HCT116 (cell line): ENCODE measurements around the gene SUGCT. TPM values are rescaled to one million over a fixed set of nuclear protein-coding genes. Genes with fewer than 3 reads are reported as not detected.

Experiments
- ATAC-seq: fragments of 200-7000 bp; cut with Tn5 transposase; 2 replicates; pipeline ENCODE4 v1.9.1; 2020; ENCODE audit warnings: mild to moderate bottlenecking, moderate library complexity
- BruUV-seq: library from RNA; stranded (reverse); fragments of 400-500 nt; replicated peaks from 2 replicates; lab custom pipeline; 2021; lab: Mats Ljungman, UMichigan
- CTCF ChIA-PET: fragments of 300-600 bp; sonication (Branson Sonifier 250); formaldehyde crosslinking; loops from one replicate; lab custom pipeline; 2021; ENCODE audit warnings: antibody characterized with exemption; lab: Charles Lee
- POLR2A ChIA-PET: fragments of 300-600, 350-600 bp; sonication (Branson Sonifier 250); formaldehyde crosslinking; loops from one replicate; lab custom pipeline; 2021; ENCODE audit warnings: antibody characterized with exemption; lab: Charles Lee
- RAD21 ChIA-PET, 2 experiments: fragments of 300-600 bp; sonication (Branson Sonifier 250); formaldehyde crosslinking; loops; one replicate each; lab custom pipeline; 2023; ENCODE audit warnings: low total read pairs in 2 of 2; ENCODE audit not compliant: uncharacterized antibody in 2 of 2, unreplicated experiment in 2 of 2, low non-redundant PET in 1 of 2; lab: Charles Lee
- DNase-seq: peaks from one replicate; pipeline ENCODE4 v3.0.0-alpha.2; 2010; ENCODE audit warnings: low read depth, low spot score
- H2AFZ ChIP-seq: fragments of 200-600 bp; shearing (Covaris generic), sonication (generic); 2 replicates; pipeline ENCODE4 v1.6.1; 2017; ENCODE audit warnings: low read depth, mixed run types, mixed read lengths, antibody characterized with exemption, low read length; ENCODE audit not compliant: poor library complexity, severe bottlenecking
- H3K27ac ChIP-seq: 2 replicates; pipeline ENCODE4 v1.5.1; 2012; ENCODE audit warnings: low read depth, low read length
- H3K27me3 ChIP-seq: fragments of 200-600 bp; sonication (generic); 2 replicates; pipeline ENCODE4 v1.6.1; 2016; ENCODE audit warnings: mixed run types, low read length, mixed read lengths; ENCODE audit not compliant: insufficient read depth
- H3K36me3 ChIP-seq, 2 experiments: fragments of 200-500 bp in 1 of 2; fragments of 200-600 bp in 1 of 2; sonication (Bioruptor generic) in 1 of 2; sonication (generic) in 1 of 2; 2 replicates each; pipeline versions ENCODE4 v1.5.1 to v1.6.1; 2014 to 2016; ENCODE audit warnings: low read length in 2 of 2, inconsistent platforms in 1 of 2, mixed read lengths in 1 of 2, mixed run types in 1 of 2; ENCODE audit not compliant: insufficient read depth in 2 of 2, control insufficient read depth in 1 of 2
- H3K4me1 ChIP-seq, 2 experiments: fragments of 200-600 bp in 1 of 2; sonication (generic) in 1 of 2; 2 replicates each; pipeline versions ENCODE4 v1.5.1 to v1.6.1; 2012 to 2017; ENCODE audit warnings: low read length in 2 of 2, inconsistent platforms in 1 of 2, mild to moderate bottlenecking in 1 of 2, mixed read lengths in 1 of 2, mixed run types in 1 of 2, moderate library complexity in 1 of 2; ENCODE audit not compliant: insufficient read depth in 2 of 2, control insufficient read depth in 1 of 2
- H3K4me2 ChIP-seq: fragments of 200-600 bp; sonication (generic); 2 replicates; pipeline ENCODE4 v1.6.1; 2017; ENCODE audit warnings: mixed run types, low read length, mixed read lengths
- H3K4me3 ChIP-seq, 2 experiments: fragments of 200-600 bp in 1 of 2; sonication (generic) in 1 of 2; replicated peaks in 1 of 2; 2 replicates each; pipeline ENCODE4 v1.5.1; 2011 to 2016; ENCODE audit warnings: low read length in 2 of 2, control low read depth in 1 of 2, low read depth in 1 of 2, mild to moderate bottlenecking in 1 of 2, mixed read lengths in 1 of 2, mixed run types in 1 of 2
- H3K79me2 ChIP-seq: fragments of 200-600 bp; sonication (generic); 2 replicates; pipeline ENCODE4 v1.6.1; 2017; ENCODE audit warnings: mild to moderate bottlenecking, mixed run types, low read length, moderate library complexity, mixed read lengths; ENCODE audit not compliant: insufficient read depth
- H3K9ac ChIP-seq: fragments of 200-600 bp; sonication (generic); 2 replicates; pipeline ENCODE4 v1.6.1; 2016; ENCODE audit warnings: low read length, mixed read lengths
- H3K9me2 ChIP-seq: fragments of 200-600 bp; sonication (generic), shearing (Covaris generic); 2 replicates; pipeline ENCODE4 v1.6.1; 2017; ENCODE audit warnings: mixed run types, mild to moderate bottlenecking, moderate library complexity; ENCODE audit not compliant: insufficient read depth
- H3K9me3 ChIP-seq, 2 experiments: fragments of 200-500 bp in 1 of 2; fragments of 200-600 bp in 1 of 2; sonication (Bioruptor generic) in 1 of 2; sonication (generic) in 1 of 2; 2 replicates each; pipeline ENCODE4 v1.6.1; 2014 to 2017; ENCODE audit warnings: low read length in 2 of 2, mixed read lengths in 2 of 2, inconsistent platforms in 1 of 2, low read depth in 1 of 2, mild to moderate bottlenecking in 1 of 2, mixed run types in 1 of 2, moderate library complexity in 1 of 2; ENCODE audit not compliant: control insufficient read depth in 1 of 2, insufficient read depth in 1 of 2
- H4K20me1 ChIP-seq: fragments of 200-600 bp; sonication (generic), shearing (Covaris generic); 2 replicates; pipeline ENCODE4 v1.6.1; 2017; ENCODE audit warnings: mixed run types, mild to moderate bottlenecking, moderate library complexity; ENCODE audit not compliant: insufficient read depth
- CBX3 ChIP-seq: IDR thresholded peaks from 2 replicates; pipeline ENCODE4 v1.6.1; 2012; ENCODE audit warnings: low read depth
- CEBPB ChIP-seq: IDR thresholded peaks from 2 replicates; pipeline ENCODE4 v1.6.1; 2012; ENCODE audit warnings: low read depth
- EZH2 ChIP-seq: fragments of 200-600 bp; sonication (generic); IDR thresholded peaks from 2 replicates; pipeline ENCODE4 v1.6.1; 2017; ENCODE audit warnings: antibody characterized with exemption, mixed run types
- EZH2phosphoT487 ChIP-seq: fragments of 200-600 bp; IDR thresholded peaks from 2 replicates; pipeline ENCODE4 v1.6.1; 2018; ENCODE audit warnings: antibody characterized with exemption, borderline replicate concordance
- FOSL1 ChIP-seq: IDR thresholded peaks from 2 replicates; pipeline ENCODE4 v1.6.1; 2012; ENCODE audit warnings: low read depth
- JUND ChIP-seq: IDR thresholded peaks from 2 replicates; pipeline ENCODE4 v1.6.1; 2012
- POLR2A ChIP-seq: IDR thresholded peaks from 2 replicates; pipeline ENCODE4 v1.7.0; 2011; ENCODE audit warnings: borderline replicate concordance; ENCODE audit not compliant: insufficient read depth, insufficient read length; ENCODE audit errors: extremely low read depth
- POLR2AphosphoS5 ChIP-seq: IDR thresholded peaks from 2 replicates; pipeline ENCODE4 v1.6.1; 2011; ENCODE audit warnings: mild to moderate bottlenecking, low read depth, low read length, moderate library complexity
- RAD21 ChIP-seq: IDR thresholded peaks from 2 replicates; pipeline ENCODE4 v1.6.1; 2012; ENCODE audit warnings: low read depth, mild to moderate bottlenecking
- SIN3A ChIP-seq: IDR thresholded peaks from 2 replicates; pipeline ENCODE4 v1.6.1; 2012; ENCODE audit warnings: low read depth
- SP1 ChIP-seq: IDR thresholded peaks from 2 replicates; pipeline ENCODE4 v1.6.1; 2012; ENCODE audit warnings: low read depth
- SRF ChIP-seq: IDR thresholded peaks from 2 replicates; pipeline ENCODE4 v1.6.1; 2012; ENCODE audit warnings: low read depth
- TCF7L2 ChIP-seq: IDR thresholded peaks from 2 replicates; pipeline ENCODE4 v1.7.0; 2011; ENCODE audit warnings: borderline replicate concordance, inconsistent platforms; ENCODE audit not compliant: insufficient read depth, insufficient read length; ENCODE audit errors: extremely low read depth
- ZFX ChIP-seq: fragments of 450-650 bp; IDR thresholded peaks from 2 replicates; pipeline ENCODE4 v1.6.1; 2017
- ZNF274 ChIP-seq: fragments of 200-500 bp; sonication (Bioruptor generic); IDR thresholded peaks from 2 replicates; pipeline ENCODE4 v1.6.1; 2014; ENCODE audit warnings: mild to moderate bottlenecking, low read depth, low read length, inconsistent platforms
- intact Hi-C: fragments of 100-400 bp; cut with micrococcal nuclease; formaldehyde crosslinking; loops from 2 replicates; pipeline ENCODE4 v1.10.0; 2022
- total RNA-seq: library from RNA; stranded (reverse); gene quantifications from one replicate; pipeline ENCODE4 v1.2.1, GENCODE V29; 2021; ENCODE audit not compliant: unreplicated experiment
- TF ChIP-seq, protein P1 (sequence below): IDR thresholded peaks from 2 replicates; pipeline ENCODE4 v1.6.1; 2012
- TF ChIP-seq, protein P2 (sequence below): IDR thresholded peaks from 2 replicates; pipeline ENCODE4 v1.6.1; 2011; ENCODE audit warnings: mild to moderate bottlenecking, low read length, moderate library complexity; ENCODE audit not compliant: insufficient replicate concordance; ENCODE audit errors: extremely low read depth
- TF ChIP-seq, protein P3 (sequence below), 3 experiments: fragments of 200-600 bp in 1 of 3; sonication (generic) in 1 of 3; IDR thresholded peaks in 2 of 3; conservative IDR thresholded peaks in 1 of 3; 2 replicates each; pipeline ENCODE4 v1.5.1; 2012 to 2017; ENCODE audit warnings: low read depth in 2 of 3, low read length in 2 of 3, antibody characterized with exemption in 1 of 3, borderline replicate concordance in 1 of 3, control low read depth in 1 of 3, mild to moderate bottlenecking in 1 of 3, mixed read lengths in 1 of 3, mixed run types in 1 of 3, moderate library complexity in 1 of 3; ENCODE audit not compliant: insufficient read depth in 1 of 3

Gene SUGCT
- total RNA-seq, 1 experiment from 2014 or later, result 4.4 TPM

DNA sequence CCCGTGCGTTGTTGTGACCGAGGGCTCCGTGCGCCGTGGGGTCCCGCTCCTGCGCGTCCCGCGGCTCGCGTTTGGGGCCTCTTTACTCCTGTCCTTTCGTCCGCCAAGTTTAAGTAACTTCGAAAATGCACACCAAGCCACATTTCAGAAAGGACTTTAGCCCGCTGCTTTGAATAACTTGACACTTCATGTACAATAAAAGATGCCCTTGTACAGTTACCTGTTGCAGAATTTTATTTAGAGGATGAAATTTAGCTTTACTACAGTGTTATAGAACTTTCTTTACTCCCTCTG lies 459 bp downstream of the SUGCT start:
- Histone ChIP-seq H3K79me2 (peaks cover 43% of the 10 kb centered on the region), H3K36me3 (no peaks in the 10 kb centered on the region), H2AFZ (no peak overlapping the region), H3K9me3 (no peaks in the 10 kb centered on the region), H3K27me3 (no peaks in the 10 kb centered on the region), H3K9me2 (no peaks in the 10 kb centered on the region)
- ChIA-PET RAD21 (no interaction called here), POLR2A (interaction anchor here (0.8 kb wide), 1 partner anchor 185 kb away, joined by 3 read pairs; the partner anchor contains the start of gene CDK13)
- BruUV-seq, result TSS peak; percentile 51
- no peak for ATAC-seq
- intact Hi-C loops, result no loop called here
- TF ChIP-seq, protein P1, sequence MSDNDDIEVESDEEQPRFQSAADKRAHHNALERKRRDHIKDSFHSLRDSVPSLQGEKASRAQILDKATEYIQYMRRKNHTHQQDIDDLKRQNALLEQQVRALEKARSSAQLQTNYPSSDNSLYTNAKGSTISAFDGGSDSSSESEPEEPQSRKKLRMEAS, result no peak
- TF ChIP-seq ZFX (no peak), FOSL1 (no peak), ZNF274 (no peak), CEBPB (no peak), SRF (no peak), CBX3 (no peak), TCF7L2 (no peak), JUND (no peak), SIN3A (no peak), POLR2AphosphoS5 (no peak)
- TF ChIP-seq, all 23 proteins: peak for 0
- CTCF ChIA-PET, result interaction anchor here (1.0 kb wide), 1 partner anchor 16 kb away, joined by 3 read pairs; no protein-coding TSS in a partner anchor
- peaks cover 8% of the 10 kb centered on the region; the same call in 1 of the 2 replicates for H4K20me1 ChIP-seq
- H3K4me3 ChIP-seq, result peak overlapping the region; percentile 71 to 77
- H3K9ac ChIP-seq, result peak overlapping the region; percentile 83
- H3K4me1 ChIP-seq, result peaks cover 7 to 17% of the 10 kb centered on the region in 2 experiments; a peak in 3 of 4 replicates
- no peak for DNase-seq
- H3K4me2 ChIP-seq, result peak overlapping the region; percentile 77
- peak overlapping the region; percentile 11; the same call in 1 of the 2 replicates for H3K27ac ChIP-seq

DNA sequence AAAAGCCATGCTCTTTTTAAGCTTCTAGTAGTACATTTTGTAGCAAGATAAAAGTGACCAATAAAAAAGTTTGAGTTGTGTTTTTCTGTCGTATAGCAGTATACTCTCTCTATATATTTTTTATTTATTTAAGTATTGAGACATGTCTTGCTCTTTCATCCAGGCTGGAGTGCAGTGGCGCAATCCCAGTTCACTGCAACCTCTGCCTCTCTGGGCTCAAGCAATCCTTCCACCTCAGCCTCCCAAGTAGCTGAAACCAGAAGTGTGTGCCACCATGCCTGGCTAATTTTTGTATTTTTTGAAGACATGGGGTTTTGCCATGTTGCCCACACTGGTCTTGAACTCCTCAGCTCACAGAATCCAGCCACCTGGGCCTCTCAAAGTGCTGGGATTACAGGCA lies 2.8 kb downstream of the SUGCT start:
- Histone ChIP-seq H3K4me1 (peaks cover 7 to 31% of the 10 kb centered on the region in 2 experiments; a peak in 3 of 4 replicates), H3K27me3 (no peaks in the 10 kb centered on the region), H3K36me3 (no peaks in the 10 kb centered on the region), H3K4me2 (no peak overlapping the region), H4K20me1 (peaks cover 6% of the 10 kb centered on the region; the same call in 1 of the 2 replicates), H3K27ac (no peak overlapping the region), H2AFZ (no peak overlapping the region), H3K4me3 (no peak overlapping the region), H3K9ac (no peak overlapping the region), H3K79me2 (peaks cover 20% of the 10 kb centered on the region), H3K9me3 (no peaks in the 10 kb centered on the region), H3K9me2 (no peaks in the 10 kb centered on the region)
- DNase-seq (no peak), ATAC-seq (no peak)
- ChIA-PET RAD21 (no interaction called here), CTCF (no interaction called here), POLR2A (no interaction called here)
- intact Hi-C loops, result no loop called here
- no TSS peak for BruUV-seq
- no peak for TF ChIP-seq POLR2A
- TF ChIP-seq EZH2, result no peak
- no peak for TF ChIP-seq JUND
- TF ChIP-seq POLR2AphosphoS5, result no peak
- TF ChIP-seq, protein P2, sequence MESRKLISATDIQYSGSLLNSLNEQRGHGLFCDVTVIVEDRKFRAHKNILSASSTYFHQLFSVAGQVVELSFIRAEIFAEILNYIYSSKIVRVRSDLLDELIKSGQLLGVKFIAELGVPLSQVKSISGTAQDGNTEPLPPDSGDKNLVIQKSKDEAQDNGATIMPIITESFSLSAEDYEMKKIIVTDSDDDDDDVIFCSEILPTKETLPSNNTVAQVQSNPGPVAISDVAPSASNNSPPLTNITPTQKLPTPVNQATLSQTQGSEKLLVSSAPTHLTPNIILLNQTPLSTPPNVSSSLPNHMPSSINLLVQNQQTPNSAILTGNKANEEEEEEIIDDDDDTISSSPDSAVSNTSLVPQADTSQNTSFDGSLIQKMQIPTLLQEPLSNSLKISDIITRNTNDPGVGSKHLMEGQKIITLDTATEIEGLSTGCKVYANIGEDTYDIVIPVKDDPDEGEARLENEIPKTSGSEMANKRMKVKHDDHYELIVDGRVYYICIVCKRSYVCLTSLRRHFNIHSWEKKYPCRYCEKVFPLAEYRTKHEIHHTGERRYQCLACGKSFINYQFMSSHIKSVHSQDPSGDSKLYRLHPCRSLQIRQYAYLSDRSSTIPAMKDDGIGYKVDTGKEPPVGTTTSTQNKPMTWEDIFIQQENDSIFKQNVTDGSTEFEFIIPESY, result no peak
- TF ChIP-seq ZFX, result no peak
- no peak for TF ChIP-seq RAD21
- TF ChIP-seq EZH2phosphoT487, result no peak
- no peak for TF ChIP-seq CEBPB
- TF ChIP-seq, protein P1, result no peak
- TF ChIP-seq FOSL1, result no peak
- no peak for TF ChIP-seq SP1
- TF ChIP-seq, protein P3, sequence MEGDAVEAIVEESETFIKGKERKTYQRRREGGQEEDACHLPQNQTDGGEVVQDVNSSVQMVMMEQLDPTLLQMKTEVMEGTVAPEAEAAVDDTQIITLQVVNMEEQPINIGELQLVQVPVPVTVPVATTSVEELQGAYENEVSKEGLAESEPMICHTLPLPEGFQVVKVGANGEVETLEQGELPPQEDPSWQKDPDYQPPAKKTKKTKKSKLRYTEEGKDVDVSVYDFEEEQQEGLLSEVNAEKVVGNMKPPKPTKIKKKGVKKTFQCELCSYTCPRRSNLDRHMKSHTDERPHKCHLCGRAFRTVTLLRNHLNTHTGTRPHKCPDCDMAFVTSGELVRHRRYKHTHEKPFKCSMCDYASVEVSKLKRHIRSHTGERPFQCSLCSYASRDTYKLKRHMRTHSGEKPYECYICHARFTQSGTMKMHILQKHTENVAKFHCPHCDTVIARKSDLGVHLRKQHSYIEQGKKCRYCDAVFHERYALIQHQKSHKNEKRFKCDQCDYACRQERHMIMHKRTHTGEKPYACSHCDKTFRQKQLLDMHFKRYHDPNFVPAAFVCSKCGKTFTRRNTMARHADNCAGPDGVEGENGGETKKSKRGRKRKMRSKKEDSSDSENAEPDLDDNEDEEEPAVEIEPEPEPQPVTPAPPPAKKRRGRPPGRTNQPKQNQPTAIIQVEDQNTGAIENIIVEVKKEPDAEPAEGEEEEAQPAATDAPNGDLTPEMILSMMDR (IDR thresholded peaks at IDR 0.05 in 2 of 3, conservative IDR thresholded peaks at IDR 0.05 in 1 of 3; ENCODE audit: borderline replicate concordance in 1 of 3, insufficient read depth in 1 of 3, low read depth in 2 of 3, low read length in 2 of 3), result no peak
- TF ChIP-seq SRF, result no peak
